T-cell (primary cell): ENCODE results near the gene TCEA2. TPM values are rescaled to one million over a fixed set of nuclear protein-coding genes. Genes with fewer than 3 reads are reported as not detected.

ENCODE experiments used
- ATAC-seq, 4 experiments: fragments of 200-7000 bp in 3 of 4; fragments of 150-1000 bp in 1 of 4; cut with Tn5 transposase; replicated peaks in 1 of 4; 1 replicate in 3 of 4; 2 replicates in 1 of 4; pipeline ENCODE4 v1.10.0; 2021; ENCODE audit warnings: moderate library complexity in 3 of 4, mild to moderate bottlenecking in 2 of 4, moderate number of reproducible peaks in 1 of 4
- CTCF ChIA-PET, 2 donors: fragments of 300-600 bp; sonication (Branson Sonifier 250); formaldehyde crosslinking; loops; one replicate each; lab custom pipeline; 2022; ENCODE audit warnings: antibody characterized with exemption in 2 of 2; lab: Charles Lee
- POLR2A ChIA-PET, 2 donors: fragments of 300-600 bp; sonication (Branson Sonifier 250); formaldehyde crosslinking; loops; one replicate each; lab custom pipeline; 2022; ENCODE audit warnings: antibody characterized with exemption in 2 of 2; lab: Charles Lee
- DNase-seq, 35 experiments: peaks; one replicate each; pipeline versions ENCODE4 v3.0.0 to v3.0.0-alpha.2; 2013 to 2023
- H3K27ac ChIP-seq: one replicate; pipeline ENCODE4 v1.5.1; 2013; ENCODE audit warnings: low read length
- H3K27me3 ChIP-seq, 2 experiments: replicated peaks in 1 of 2; 1 replicate in 1 of 2; 2 replicates in 1 of 2; pipeline versions ENCODE4 v1.6.1 to v1.7.0; 2013; ENCODE audit warnings: low read length in 1 of 2, mixed read lengths in 1 of 2; ENCODE audit not compliant: control insufficient read depth in 2 of 2, insufficient read depth in 2 of 2; ENCODE audit errors: extremely low read depth in 1 of 2
- H3K36me3 ChIP-seq, 2 donors: 1 replicate in 1 of 2; 2 replicates in 1 of 2; pipeline versions ENCODE4 v1.6.1 to v1.7.0; 2013; ENCODE audit warnings: low read length in 1 of 2; ENCODE audit not compliant: control insufficient read depth in 2 of 2, insufficient read depth in 1 of 2; ENCODE audit errors: extremely low read depth in 1 of 2
- H3K4me1 ChIP-seq, 2 experiments: 1 replicate in 1 of 2; 2 replicates in 1 of 2; pipeline versions ENCODE4 v1.6.1 to v1.7.0; 2013; ENCODE audit warnings: low read length in 2 of 2, mixed read lengths in 1 of 2; ENCODE audit not compliant: insufficient read depth in 2 of 2, control insufficient read depth in 1 of 2; ENCODE audit errors: extremely low read depth in 1 of 2
- H3K4me3 ChIP-seq, 2 donors: 1 replicate in 1 of 2; 2 replicates in 1 of 2; pipeline versions ENCODE4 v1.5.1 to v1.7.0; 2013; ENCODE audit warnings: mild to moderate bottlenecking in 2 of 2, low read length in 1 of 2, moderate library complexity in 1 of 2; ENCODE audit not compliant: control insufficient read depth in 1 of 2; ENCODE audit errors: extremely low read depth in 1 of 2
- H3K9me3 ChIP-seq: 2 replicates; pipeline ENCODE4 v1.7.0; 2013
- H3K27ac Mint-ChIP-seq, 2 donors: one replicate each; pipeline ENCODE4 v1.8.0; 2020 to 2021; ENCODE audit warnings: mild to moderate bottlenecking in 2 of 2, mixed read lengths in 2 of 2
- H3K27me3 Mint-ChIP-seq, 2 donors: one replicate each; pipeline ENCODE4 v1.8.0; 2021 to 2022; ENCODE audit warnings: mixed read lengths in 2 of 2
- H3K36me3 Mint-ChIP-seq: one replicate; pipeline ENCODE4 v1.8.0; 2021; ENCODE audit warnings: mixed read lengths
- H3K4me1 Mint-ChIP-seq, 3 donors: one replicate each; pipeline ENCODE4 v1.8.0; 2020 to 2022; ENCODE audit warnings: mixed read lengths in 3 of 3, mild to moderate bottlenecking in 1 of 3
- H3K4me3 Mint-ChIP-seq, 3 donors: one replicate each; pipeline ENCODE4 v1.8.0; 2020 to 2022; ENCODE audit warnings: mild to moderate bottlenecking in 3 of 3, mixed read lengths in 3 of 3, moderate library complexity in 3 of 3
- H3K9me3 Mint-ChIP-seq, 3 donors: one replicate each; pipeline ENCODE4 v1.8.0; 2020 to 2022; ENCODE audit warnings: mixed read lengths in 3 of 3
- WGBS: methylation state at CpG from one replicate; pipeline ENCODE4 v1.1.5; 2013; ENCODE audit warnings: missing lambda C conversion rate; ENCODE audit not compliant: insufficient coverage; 5-methylcytosine and 5-hydroxymethylcytosine counted together
- total RNA-seq, 35 experiments: library from RNA in 6 of 35; stranded (reverse) in 6 of 35; fragments of 120-200 nt in 1 of 35; gene quantifications; one replicate each; pipeline versions ENCODE4 v1.2.1 to v1.2.4 and lab custom pipeline; 2013 to 2026

TCEA2 gene
- total RNA-seq, 5 donors from 2014 or later (not counting 1 experiment from before 2014, with no cell fraction given) = 25.8 to 49.7 (median 40.1) TPM

GRCh38 chr20:64042054-64042781 lies 20.8 kb upstream of the TCEA2 start:
- CTCF ChIA-PET = no interaction called here
- H3K27me3 Mint-ChIP-seq = peaks cover 6 to 15% of the 10 kb centered on the region in 2 donors
- peaks cover 18 to 53% of the 10 kb centered on the region in 2 experiments for H3K4me1 ChIP-seq
- POLR2A ChIA-PET = no interaction called here
- no peaks in the 10 kb centered on the region for H3K36me3 ChIP-seq
- no peak for ATAC-seq
- no peaks in the 10 kb centered on the region for H3K9me3 Mint-ChIP-seq
- H3K27ac Mint-ChIP-seq = peak overlapping the region; percentile 90 to 93
- H3K27me3 ChIP-seq = peaks cover 0 to 50% of the 10 kb centered on the region in 2 experiments
- H3K9me3 ChIP-seq = no peaks in the 10 kb centered on the region
- H3K4me1 Mint-ChIP-seq = peaks cover 46 to 62% (median 58%) of the 10 kb centered on the region in 3 donors
- peak in 2 of 35 experiments; percentile 40 to 56 for DNase-seq
- H3K27ac ChIP-seq = peak overlapping the region; percentile 63
- under 1% methylated on average over 25 of the region's 55 CpGs for WGBS
- H3K4me3 ChIP-seq = peak overlapping the region; percentile 66 to 74
- H3K4me3 Mint-ChIP-seq = peak overlapping the region; percentile 75 to 81 (median 79)
- no peaks in the 10 kb centered on the region for H3K36me3 Mint-ChIP-seq

- Histone ChIP-seq H3K4me3 (no peak overlapping the region), H3K27me3 (peaks cover 0 to 54% of the 10 kb centered on the region in 2 experiments), H3K27ac (no peak overlapping the region), H3K9me3 (no peaks in the 10 kb centered on the region), H3K36me3 (no peaks in the 10 kb centered on the region), H3K4me1 (peaks cover 24 to 47% of the 10 kb centered on the region in 2 experiments)
- Mint-ChIP-seq H3K9me3 (no peaks in the 10 kb centered on the region), H3K4me1 (peaks cover 39 to 59% (median 57%) of the 10 kb centered on the region in 3 donors), H3K27me3 (peaks cover 6 to 20% of the 10 kb centered on the region in 2 donors), H3K36me3 (no peaks in the 10 kb centered on the region), H3K4me3 (peak overlapping the region; percentile 46 to 73 (median 61)), H3K27ac (peak overlapping the region; percentile 68 to 91)
- ATAC-seq (no peak), DNase-seq (no peak)
- WGBS = no CpG with 5 or more reads among the region's 9 CpGs
- CTCF ChIA-PET = interaction anchor here in 1 of 2 donors (0.7 kb wide), 1 partner anchor 1250 kb away, joined by 4 read pairs; no protein-coding TSS in a partner anchor
- POLR2A ChIA-PET = interaction anchor here (0.6 kb wide), 2 partner anchors 25 to 467 kb away, joined by 3 to 4 read pairs; no protein-coding TSS in a partner anchor
Observed at GRCh38 chr20:64043768-64044167, 19.2 kb upstream of the TCEA2 start.

- Mint-ChIP-seq H3K27ac (peak overlapping the region; percentile 39 to 66), H3K4me3 (peak overlapping the region in 2 of 3 donors; percentile 31 to 35), H3K27me3 (peaks cover 6 to 21% of the 10 kb centered on the region in 2 donors), H3K9me3 (no peaks in the 10 kb centered on the region), H3K4me1 (peaks cover 36 to 54% (median 54%) of the 10 kb centered on the region in 3 donors), H3K36me3 (no peaks in the 10 kb centered on the region)
- Histone ChIP-seq H3K9me3 (no peaks in the 10 kb centered on the region), H3K27ac (no peak overlapping the region), H3K4me3 (no peak overlapping the region), H3K4me1 (peaks cover 21 to 41% of the 10 kb centered on the region in 2 experiments), H3K27me3 (peaks cover 0 to 56% of the 10 kb centered on the region in 2 experiments), H3K36me3 (no peaks in the 10 kb centered on the region)
- 82% methylated on average over 5 of the region's 14 CpGs for WGBS
- no peak for ATAC-seq
- ChIA-PET CTCF (no interaction called here), POLR2A (interaction anchor here in 1 of 2 donors (0.6 kb wide), 1 partner anchor 468 kb away, joined by 3 read pairs; no protein-coding TSS in a partner anchor)
- no peak for DNase-seq
Observed at GRCh38 chr20:64044484-64045247, 18.3 kb upstream of the TCEA2 start.

GRCh38 chr20:64045346-64046011 lies 17.5 kb upstream of the TCEA2 start:
- peaks cover 0 to 56% of the 10 kb centered on the region in 2 experiments for H3K27me3 ChIP-seq
- H3K4me1 Mint-ChIP-seq = peaks cover 28 to 49% (median 46%) of the 10 kb centered on the region in 3 donors
- H3K4me3 Mint-ChIP-seq = no peak overlapping the region
- peaks cover 6 to 27% of the 10 kb centered on the region in 2 donors for H3K27me3 Mint-ChIP-seq
- no peaks in the 10 kb centered on the region for H3K9me3 ChIP-seq
- no peak overlapping the region for H3K27ac ChIP-seq
- H3K9me3 Mint-ChIP-seq = no peaks in the 10 kb centered on the region
- no peaks in the 10 kb centered on the region for H3K36me3 ChIP-seq
- DNase-seq = no peak
- CTCF ChIA-PET = no interaction called here
- WGBS = 78% methylated on average over 10 of the region's 11 CpGs
- H3K4me3 ChIP-seq = no peak overlapping the region
- H3K4me1 ChIP-seq = peaks cover 19 to 40% of the 10 kb centered on the region in 2 experiments
- no peaks in the 10 kb centered on the region for H3K36me3 Mint-ChIP-seq
- POLR2A ChIA-PET = no interaction called here
- ATAC-seq = no peak
- H3K27ac Mint-ChIP-seq = peak overlapping the region; percentile 53 to 72

- ATAC-seq = no peak
- POLR2A ChIA-PET = no interaction called here
- no peaks in the 10 kb centered on the region for H3K9me3 Mint-ChIP-seq
- peak overlapping the region in 1 of 2 donors; percentile 5 for H3K27ac Mint-ChIP-seq
- no peak for DNase-seq
- Histone ChIP-seq H3K9me3 (no peaks in the 10 kb centered on the region), H3K27me3 (peaks cover 0 to 60% of the 10 kb centered on the region in 2 experiments), H3K27ac (no peak overlapping the region), H3K4me3 (no peak overlapping the region), H3K4me1 (peaks cover 10 to 28% of the 10 kb centered on the region in 2 experiments), H3K36me3 (no peaks in the 10 kb centered on the region)
- CTCF ChIA-PET = interaction anchor here in 1 of 2 donors (0.6 kb wide), 1 partner anchor 28 kb away, joined by 10 read pairs; no protein-coding TSS in a partner anchor
- H3K4me1 Mint-ChIP-seq = peaks cover 19 to 40% (median 39%) of the 10 kb centered on the region in 3 donors
- H3K27me3 Mint-ChIP-seq = peaks cover 6 to 37% of the 10 kb centered on the region in 2 donors
- H3K4me3 Mint-ChIP-seq = peak overlapping the region in 1 of 3 donors; percentile 55
- WGBS = 94% methylated on average over 8 of the region's 8 CpGs
- H3K36me3 Mint-ChIP-seq = no peaks in the 10 kb centered on the region
Observed at GRCh38 chr20:64047046-64047389, 16.0 kb upstream of the TCEA2 start.
